Measurements from ENCODE around the gene CAMSAP3. TPM values are rescaled to one million over a fixed set of nuclear protein-coding genes. Genes with fewer than 3 reads are reported as not detected.

The CAMSAP3 gene
- total and polyA plus RNA-seq, 7 donors = 0.03 to 0.15 (median 0.09) TPM; not detected in 3

- Histone ChIP-seq H3K4me1 (no peaks in the 10 kb centered on the region), H3K27me3 (ENCODE audit: insufficient read depth in 3 of 3, low read length in 2 of 3) (no peaks in the 10 kb centered on the region), H3K4me3 (no peak overlapping the region), H3K9me3 (no peaks in the 10 kb centered on the region), H3K27ac (no peak overlapping the region), H3K36me3 (ENCODE audit: insufficient read depth in 1 of 2, low read depth in 1 of 2) (peaks cover 5 to 74% of the 10 kb centered on the region in 2 donors)
- TF ChIP-seq CTCF (IDR thresholded peaks at IDR 0.05) = no peak
- intact Hi-C loops (cut with DNase I) = no loop called here
- DNase-seq (no peak), ATAC-seq (no peak)
- 59 to 97% (median 65%) methylated on average over 4 of the region's 4 CpGs for WGBS, 3 donors
These were observed 36.6 kb upstream of the CAMSAP3 start for GRCh38 chr19:7559102-7559501.

GRCh38 chr19:7560255-7560654 lies 35.4 kb upstream of the CAMSAP3 start:
- intact Hi-C loops (cut with DNase I) = no loop called here
- Histone ChIP-seq H3K9me3 (no peaks in the 10 kb centered on the region), H3K4me1 (no peaks in the 10 kb centered on the region), H3K27ac (no peak overlapping the region), H3K36me3 (ENCODE audit: insufficient read depth in 1 of 2, low read depth in 1 of 2) (peaks cover 3 to 64% of the 10 kb centered on the region in 2 donors), H3K27me3 (ENCODE audit: insufficient read depth in 3 of 3, low read length in 2 of 3) (no peaks in the 10 kb centered on the region), H3K4me3 (no peak overlapping the region)
- no peak for TF ChIP-seq CTCF (IDR thresholded peaks at IDR 0.05)
- WGBS, 3 donors = 90 to 96% (median 93%) methylated on average over 2 of the region's 2 CpGs
- DNase-seq = no peak
- no peak for ATAC-seq

GRCh38 chr19:7561325-7561724 lies 34.3 kb upstream of the CAMSAP3 start:
- Histone ChIP-seq H3K36me3 (ENCODE audit: insufficient read depth in 1 of 2, low read depth in 1 of 2) (peaks cover 3 to 54% of the 10 kb centered on the region in 2 donors), H3K9me3 (no peaks in the 10 kb centered on the region), H3K4me3 (no peak overlapping the region), H3K4me1 (no peaks in the 10 kb centered on the region), H3K27me3 (ENCODE audit: insufficient read depth in 3 of 3, low read length in 2 of 3) (no peaks in the 10 kb centered on the region), H3K27ac (no peak overlapping the region)
- DNase-seq = peak in 1 of 2 donors; percentile 52
- no peak for TF ChIP-seq CTCF (IDR thresholded peaks at IDR 0.05)
- ATAC-seq = no peak
- intact Hi-C loops (cut with DNase I) = no loop called here
- WGBS, 3 donors = 83 to 90% (median 87%) methylated on average over 13 to 17 of the region's 17 CpGs

- intact Hi-C loops (cut with DNase I) = no loop called here
- H3K36me3 ChIP-seq (ENCODE audit: insufficient read depth in 1 of 2, low read depth in 1 of 2) = peaks cover 3 to 41% of the 10 kb centered on the region in 2 donors
- DNase-seq (no peak), ATAC-seq (no peak)
- H3K27ac ChIP-seq = no peak overlapping the region
- no peaks in the 10 kb centered on the region for H3K9me3 ChIP-seq
- no peaks in the 10 kb centered on the region for H3K4me1 ChIP-seq
- TF ChIP-seq CTCF (IDR thresholded peaks at IDR 0.05) = no peak
- WGBS, 3 donors = 51 to 54% (median 52%) methylated on average over 16 of the region's 16 CpGs
- H3K27me3 ChIP-seq (ENCODE audit: insufficient read depth in 3 of 3, low read length in 2 of 3) = no peaks in the 10 kb centered on the region
- no peak overlapping the region for H3K4me3 ChIP-seq
These were observed 32.8 kb upstream of the CAMSAP3 start for GRCh38 chr19:7562646-7563393.

All from psoas muscle (tissue), 8 donors.